Stimulated activated naive CD4-positive, alpha-beta T cell (primary cell): ENCODE measurements around the gene PDZD2.

ENCODE experiments used
- DNase-seq, 6 experiments: peaks; one replicate each; lab custom pipeline; 2025; lab: John Stamatoyannopoulos, UW

The PDZD2 gene

GRCh38 chr5:31931874-31932273 lies 292.9 kb downstream of the PDZD2 start:
- no peak for DNase-seq

GRCh38 chr5:31934156-31934555 lies 295.2 kb downstream of the PDZD2 start:
- DNase-seq, result no peak

- no peak for DNase-seq
These were observed 296.8 kb downstream of the PDZD2 start for GRCh38 chr5:31935496-31936369.

GRCh38 chr5:31936683-31937082 lies 297.8 kb downstream of the PDZD2 start:
- no peak for DNase-seq

- DNase-seq, result no peak
These were observed 298.3 kb downstream of the PDZD2 start for GRCh38 chr5:31937226-31937625.

GRCh38 chr5:31937703-31938102 lies 298.8 kb downstream of the PDZD2 start:
- DNase-seq, result no peak

GRCh38 chr5:31939151-31939550 lies 300.2 kb downstream of the PDZD2 start:
- DNase-seq, result no peak

- DNase-seq, result no peak
These were observed 302.3 kb downstream of the PDZD2 start for GRCh38 chr5:31941151-31941755.

GRCh38 chr5:31942546-31942945 lies 303.6 kb downstream of the PDZD2 start:
- DNase-seq, result no peak

GRCh38 chr5:31944684-31945445 lies 305.9 kb downstream of the PDZD2 start:
- DNase-seq, result no peak

- no peak for DNase-seq
These were observed 309.1 kb downstream of the PDZD2 start for GRCh38 chr5:31948006-31948405.

- no peak for DNase-seq
These were observed 313.1 kb downstream of the PDZD2 start for GRCh38 chr5:31952067-31952466.

GRCh38 chr5:31954091-31954490 lies 315.2 kb downstream of the PDZD2 start:
- no peak for DNase-seq

GRCh38 chr5:31957151-31957550 lies 318.2 kb downstream of the PDZD2 start:
- DNase-seq, result no peak

GRCh38 chr5:31962351-31962751 lies 323.4 kb downstream of the PDZD2 start:
- no peak for DNase-seq

- no peak for DNase-seq
These were observed 324.0 kb downstream of the PDZD2 start for GRCh38 chr5:31962871-31963307.

GRCh38 chr5:31963358-31964006 lies 324.6 kb downstream of the PDZD2 start:
- no peak for DNase-seq

GRCh38 chr5:31964007-31964360 lies 325.1 kb downstream of the PDZD2 start:
- no peak for DNase-seq

- no peak for DNase-seq
These were observed 326.3 kb downstream of the PDZD2 start for GRCh38 chr5:31965227-31965626.

- DNase-seq, result no peak
These were observed 328.0 kb downstream of the PDZD2 start for GRCh38 chr5:31966936-31967335.

GRCh38 chr5:31967461-31967860 lies 328.5 kb downstream of the PDZD2 start:
- DNase-seq, result no peak

GRCh38 chr5:31972558-31972957 lies 333.6 kb downstream of the PDZD2 start:
- no peak for DNase-seq
